Mucosa of descending colon (tissue), 3 donors: ENCODE measurements around the gene CRBN. TPM values are rescaled to one million over a fixed set of nuclear protein-coding genes. Genes with fewer than 3 reads are reported as not detected.

Experiments used
- ATAC-seq: fragments of 200-7000 bp; cut with Tn5 transposase; one replicate; pipeline ENCODE4 v1.9.1; 2020; ENCODE audit warnings: mild to moderate bottlenecking, moderate library complexity
- DNase-seq, 3 donors: peaks; one replicate each; pipeline ENCODE4 v3.0.0-alpha.2; 2020
- H3K36me3 ChIP-seq: fragments of 200-600 bp; one replicate; pipeline ENCODE4 v1.8.0; 2021; ENCODE audit warnings: low read depth, mild to moderate bottlenecking
- H3K4me1 ChIP-seq: fragments of 200-600 bp; one replicate; pipeline ENCODE4 v1.8.0; 2021; ENCODE audit warnings: low read depth, mild to moderate bottlenecking
- H3K4me3 ChIP-seq: fragments of 200-600 bp; one replicate; pipeline ENCODE4 v1.8.0; 2021; ENCODE audit warnings: mild to moderate bottlenecking
- H3K9me3 ChIP-seq: fragments of 200-600 bp; one replicate; pipeline ENCODE4 v1.8.0; 2021; ENCODE audit warnings: mild to moderate bottlenecking
- CTCF ChIP-seq: fragments of 200-600 bp; IDR thresholded peaks from one replicate; pipeline ENCODE4 v1.8.0; 2022; ENCODE audit warnings: antibody characterized with exemption, mild to moderate bottlenecking
- intact Hi-C, 2 donors: fragments of 100-400 bp; cut with DNase I in 1 of 2; cut with micrococcal nuclease in 1 of 2; formaldehyde crosslinking; loops; one replicate each; pipeline versions ENCODE4 v1.11.0 to v1.11.1; 2022; cut with DNase I, micrococcal nuclease
- total RNA-seq, 3 donors: library from RNA; stranded (reverse); fragmentation: NEBNext Ultra II Directional in 2 of 3; extraction: Animal tissue kit (Norgen Biotek cat#: 25700) in 2 of 3; gene quantifications; one replicate each; pipeline versions ENCODE4 v1.2.1 to v1.2.4, GENCODE V29; 2021 to 2023
- donor health status: DM: no; HTN: no; CAD: no; lungs with moderate emphysema.
- donor health status: DM: no; HTN: no; CAD: no.
- donor health status: DM: no; HTN: yes; CAD: no.

CRBN gene
- total RNA-seq, 3 donors from 2014 or later: 35.8 to 65.9 (median 64.8) TPM

DNA sequence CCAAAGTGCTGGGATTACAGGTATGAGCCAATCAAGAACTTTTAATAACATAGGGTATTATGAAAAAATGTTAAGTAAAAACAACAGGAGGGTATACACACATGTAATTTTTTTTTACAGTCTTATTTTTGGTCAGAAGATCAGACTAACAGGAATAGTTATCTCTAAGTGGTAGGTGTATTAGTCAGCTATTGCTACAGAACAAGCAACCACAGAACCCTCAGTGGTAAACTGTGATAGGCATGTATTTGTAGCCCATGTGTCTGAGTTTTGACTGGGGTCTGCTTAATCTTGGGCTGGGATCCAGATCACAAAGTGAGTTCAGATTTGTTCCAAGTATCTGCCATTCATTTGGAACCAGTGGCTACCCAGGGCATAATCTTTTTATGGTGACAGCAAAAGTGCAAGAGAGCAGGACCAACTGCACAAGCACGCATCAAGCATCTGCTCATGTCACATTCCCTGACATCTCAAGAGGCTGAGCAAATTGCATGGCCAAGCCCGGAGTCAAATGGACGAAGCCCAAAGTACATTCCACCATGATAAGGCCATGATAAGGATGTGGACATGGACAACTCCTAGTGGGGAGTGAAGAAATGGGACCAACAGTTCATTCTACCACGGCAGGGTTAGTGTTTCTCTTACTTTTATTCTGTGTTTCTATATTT lies 66.3 kb downstream of the CRBN start:
- ATAC-seq (no peak), DNase-seq (no peak)
- H3K36me3 ChIP-seq: no peaks in the 10 kb centered on the region
- H3K4me1 ChIP-seq: no peaks in the 10 kb centered on the region
- H3K4me3 ChIP-seq: no peak overlapping the region
- TF ChIP-seq CTCF: no peak
- H3K9me3 ChIP-seq: no peaks in the 10 kb centered on the region
- intact Hi-C loops: no loop called here

- intact Hi-C loops: no loop called here
- no peak overlapping the region for H3K4me3 ChIP-seq
- DNase-seq (no peak), ATAC-seq (no peak)
- no peak for TF ChIP-seq CTCF
- no peaks in the 10 kb centered on the region for H3K4me1 ChIP-seq
- no peaks in the 10 kb centered on the region for H3K9me3 ChIP-seq
- no peaks in the 10 kb centered on the region for H3K36me3 ChIP-seq
Observed at GRCh38 chr3:3110749-3111361, 68.6 kb downstream of the CRBN start.

DNA sequence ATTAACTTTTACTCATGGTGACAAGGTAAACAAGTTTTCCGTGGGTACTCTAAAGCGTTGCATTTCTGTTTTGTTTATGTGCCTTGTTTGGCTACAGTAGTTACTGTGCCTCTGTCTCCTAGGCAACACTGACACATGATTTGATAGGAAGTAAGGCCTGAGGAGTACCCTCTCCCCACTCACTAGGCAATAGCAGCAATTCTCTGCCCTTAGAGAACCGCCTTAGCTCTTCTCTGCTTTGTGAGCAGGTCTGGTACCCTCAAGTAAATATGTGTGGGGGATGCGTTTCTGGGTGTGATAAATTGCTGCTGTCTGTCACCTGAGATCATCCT lies 69.2 kb downstream of the CRBN start, which contains the start of gene IL5RA:
IL5RA (minus strand) TSS at position 76 of the 332 bp plus-strand sequence. CDS start 5,390 bp downstream, outside the sequence.
- Histone ChIP-seq H3K9me3 (no peaks in the 10 kb centered on the region), H3K4me3 (no peak within 1 kb of the TSS), H3K4me1 (no peaks in the 10 kb centered on the region), H3K36me3 (no peaks in the 10 kb centered on the region)
- peak; percentile 73 for ATAC-seq
- intact Hi-C loops: no loop called here
- no peak for DNase-seq
- no peak for TF ChIP-seq CTCF

- Histone ChIP-seq H3K4me3 (no peak overlapping the region), H3K36me3 (no peaks in the 10 kb centered on the region), H3K9me3 (no peaks in the 10 kb centered on the region), H3K4me1 (no peaks in the 10 kb centered on the region)
- peak; percentile 8 for ATAC-seq
- no peak for DNase-seq
- no peak for TF ChIP-seq CTCF
- intact Hi-C loops: no loop called here
Observed at GRCh38 chr3:3109407-3110298, 69.8 kb downstream of the CRBN start.

GRCh38 chr3:3107858-3108257 lies 71.6 kb downstream of the CRBN start:
- TF ChIP-seq CTCF: no peak
- Histone ChIP-seq H3K9me3 (no peaks in the 10 kb centered on the region), H3K4me1 (no peaks in the 10 kb centered on the region), H3K4me3 (no peak overlapping the region), H3K36me3 (no peaks in the 10 kb centered on the region)
- DNase-seq (no peak), ATAC-seq (no peak)
- intact Hi-C loops: no loop called here
